ENCODE results near the gene DEFB129. TPM values are rescaled to one million over a fixed set of nuclear protein-coding genes. Genes with fewer than 3 reads are reported as not detected.

Gene DEFB129
- total RNA-seq = not detected in 2 replicates
- long read RNA-seq = 0 reads

DNA sequence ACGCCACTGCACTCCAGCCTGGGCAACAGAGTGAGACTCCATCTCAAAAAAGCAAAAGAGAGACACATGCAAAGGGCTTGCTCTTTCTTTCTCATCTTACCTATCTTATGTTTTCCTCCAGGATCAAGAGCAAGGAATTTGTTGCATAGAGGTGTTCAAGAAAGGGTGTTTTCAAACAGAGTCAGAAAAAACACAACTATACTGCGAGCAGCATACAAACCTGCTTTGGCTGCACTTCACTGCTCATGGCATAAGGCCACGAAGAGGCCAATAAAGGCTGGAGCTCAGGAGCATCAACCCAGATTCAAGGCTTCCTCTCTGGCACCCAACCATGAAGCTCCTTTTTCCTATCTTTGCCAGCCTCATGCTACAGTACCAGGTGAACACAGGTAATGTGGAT, at the start of gene DEFB129:
Gene DEFB129, plus strand, starts transcription at position 301 of the 400 bp plus-strand sequence. Its CDS starts 31 bp downstream, at position 332.
- Mint-ChIP-seq H3K36me3 (ENCODE audit: unreplicated experiment) (no peaks in the 10 kb centered on the region), H3K9me3 (ENCODE audit: unreplicated experiment) (no peaks in the 10 kb centered on the region), H3K4me3 (ENCODE audit: unreplicated experiment) (no peak within 1 kb of the TSS), H3K4me1 (ENCODE audit: unreplicated experiment) (no peaks in the 10 kb centered on the region), H3K27me3 (ENCODE audit: unreplicated experiment) (peaks cover 54% of the 10 kb centered on the region), H3K27ac (ENCODE audit: unreplicated experiment) (no peak within 1 kb of the TSS)
- DNase-seq (ENCODE audit: extremely low spot score, unreplicated experiment) = no peak
- no peak for TF ChIP-seq CTCF (IDR thresholded peaks at IDR 0.05)

DNA sequence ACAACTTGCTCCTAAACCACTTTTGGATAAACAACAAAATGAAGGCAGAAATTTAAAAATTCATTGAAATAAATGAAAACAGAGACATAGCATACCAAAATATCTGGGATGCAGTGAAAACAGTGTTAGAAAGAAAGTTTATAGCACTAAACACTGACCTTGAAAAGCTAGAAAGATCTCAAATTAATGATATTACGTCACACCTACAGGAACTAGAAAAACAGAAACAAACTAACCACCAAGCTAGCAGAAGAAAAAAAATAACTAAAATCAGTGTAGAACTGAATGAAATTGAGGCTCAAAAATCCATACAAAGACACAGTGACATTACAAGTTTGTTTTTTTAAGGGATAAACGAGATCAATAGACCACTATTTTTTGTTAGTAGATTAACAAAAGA, 42.8 kb upstream of the DEFB129 start:
- Mint-ChIP-seq H3K27me3 (ENCODE audit: unreplicated experiment) (peaks cover 33% of the 10 kb centered on the region), H3K27ac (ENCODE audit: unreplicated experiment) (no peak overlapping the region), H3K4me3 (ENCODE audit: unreplicated experiment) (no peak overlapping the region), H3K9me3 (ENCODE audit: unreplicated experiment) (no peaks in the 10 kb centered on the region), H3K4me1 (ENCODE audit: unreplicated experiment) (no peaks in the 10 kb centered on the region), H3K36me3 (ENCODE audit: unreplicated experiment) (no peaks in the 10 kb centered on the region)
- DNase-seq (ENCODE audit: extremely low spot score, unreplicated experiment) = no peak
- TF ChIP-seq CTCF (IDR thresholded peaks at IDR 0.05) = no peak

GRCh38 chr20:187733-188132, 39.3 kb upstream of the DEFB129 start:
- Mint-ChIP-seq H3K4me3 (ENCODE audit: unreplicated experiment) (no peak overlapping the region), H3K9me3 (ENCODE audit: unreplicated experiment) (no peaks in the 10 kb centered on the region), H3K27me3 (ENCODE audit: unreplicated experiment) (peaks cover 34% of the 10 kb centered on the region), H3K4me1 (ENCODE audit: unreplicated experiment) (no peaks in the 10 kb centered on the region), H3K27ac (ENCODE audit: unreplicated experiment) (no peak overlapping the region), H3K36me3 (ENCODE audit: unreplicated experiment) (no peaks in the 10 kb centered on the region)
- no peak for DNase-seq (ENCODE audit: extremely low spot score, unreplicated experiment)
- no peak for TF ChIP-seq CTCF (IDR thresholded peaks at IDR 0.05)

GRCh38 chr20:189611-190010, 37.4 kb upstream of the DEFB129 start, which contains the start of gene DEFB128:
TSS of gene DEFB128 (minus strand) at chr20:189711. CDS start at chr20:189623, 88 bp downstream.
- no peak for DNase-seq (ENCODE audit: extremely low spot score, unreplicated experiment)
- Mint-ChIP-seq H3K27ac (ENCODE audit: unreplicated experiment) (no peak within 1 kb of the TSS), H3K9me3 (ENCODE audit: unreplicated experiment) (no peaks in the 10 kb centered on the region), H3K4me3 (ENCODE audit: unreplicated experiment) (no peak within 1 kb of the TSS), H3K27me3 (ENCODE audit: unreplicated experiment) (peaks cover 19% of the 10 kb centered on the region), H3K4me1 (ENCODE audit: unreplicated experiment) (no peaks in the 10 kb centered on the region), H3K36me3 (ENCODE audit: unreplicated experiment) (no peaks in the 10 kb centered on the region)
- no peak for TF ChIP-seq CTCF (IDR thresholded peaks at IDR 0.05)

- TF ChIP-seq CTCF (IDR thresholded peaks at IDR 0.05) = no peak
- H3K27me3 Mint-ChIP-seq (ENCODE audit: unreplicated experiment) = peaks cover 16% of the 10 kb centered on the region
- no peaks in the 10 kb centered on the region for H3K9me3 Mint-ChIP-seq (ENCODE audit: unreplicated experiment)
- H3K4me1 Mint-ChIP-seq (ENCODE audit: unreplicated experiment) = no peaks in the 10 kb centered on the region
- H3K4me3 Mint-ChIP-seq (ENCODE audit: unreplicated experiment) = no peak overlapping the region
- no peaks in the 10 kb centered on the region for H3K36me3 Mint-ChIP-seq (ENCODE audit: unreplicated experiment)
- DNase-seq (ENCODE audit: extremely low spot score, unreplicated experiment) = no peak
- H3K27ac Mint-ChIP-seq (ENCODE audit: unreplicated experiment) = no peak overlapping the region
Observed at GRCh38 chr20:198225-198624, 28.8 kb upstream of the DEFB129 start.
